Dendritic cell treated with granulocyte-macrophage colony-stimulating factor and Interleukin-4, amounts not matched to agents 40 ng/mL and 50 ng/mL, for 4 days (primary cell): Measurements from ENCODE around the gene SELENOK.

Experiments
- H3K27ac Mint-ChIP-seq: one replicate; pipeline ENCODE4 v1.8.0; 2022; ENCODE audit warnings: mild to moderate bottlenecking, mixed read lengths
- H3K27me3 Mint-ChIP-seq: one replicate; pipeline ENCODE4 v1.8.0; 2022; ENCODE audit warnings: mild to moderate bottlenecking, mixed read lengths
- H3K36me3 Mint-ChIP-seq: one replicate; pipeline ENCODE4 v1.8.0; 2022; ENCODE audit warnings: low read depth, mixed read lengths
- H3K4me1 Mint-ChIP-seq: one replicate; pipeline ENCODE4 v1.8.0; 2022; ENCODE audit warnings: low read depth, mixed read lengths
- H3K4me3 Mint-ChIP-seq: one replicate; pipeline ENCODE4 v1.8.0; 2022; ENCODE audit warnings: mild to moderate bottlenecking, moderate library complexity, mixed read lengths
- H3K9me3 Mint-ChIP-seq: one replicate; pipeline ENCODE4 v1.8.0; 2022; ENCODE audit warnings: mixed read lengths
- intact Hi-C: fragments of 100-400 bp; cut with micrococcal nuclease; formaldehyde crosslinking; loops from one replicate; pipeline ENCODE4 v1.15.0; 2022

The SELENOK gene

DNA sequence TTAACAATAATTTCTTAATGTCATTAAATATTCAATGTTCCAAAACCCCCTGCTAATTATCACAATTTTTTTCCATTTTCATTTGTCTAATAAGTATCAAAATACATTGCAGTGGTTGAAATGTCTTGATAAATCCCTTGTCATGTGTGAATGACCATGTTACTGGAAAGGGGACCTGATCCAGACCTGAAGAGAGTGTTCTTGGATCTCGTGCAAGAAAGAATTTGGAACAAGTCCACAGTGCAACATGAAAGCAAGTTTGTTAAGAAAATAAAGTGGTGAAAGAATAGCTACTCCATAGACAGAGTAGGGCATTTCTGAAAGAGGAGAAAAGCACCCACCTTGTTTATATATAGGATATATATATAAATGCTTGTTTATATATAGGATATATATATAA lies 10.4 kb upstream of the SELENOK start:
- H3K4me1 Mint-ChIP-seq: no peaks in the 10 kb centered on the region
- H3K4me3 Mint-ChIP-seq: no peak overlapping the region
- no peak overlapping the region for H3K27ac Mint-ChIP-seq
- intact Hi-C loops: no loop called here
- H3K27me3 Mint-ChIP-seq: peaks cover 52% of the 10 kb centered on the region
- no peaks in the 10 kb centered on the region for H3K36me3 Mint-ChIP-seq
- peaks cover 11% of the 10 kb centered on the region for H3K9me3 Mint-ChIP-seq

DNA sequence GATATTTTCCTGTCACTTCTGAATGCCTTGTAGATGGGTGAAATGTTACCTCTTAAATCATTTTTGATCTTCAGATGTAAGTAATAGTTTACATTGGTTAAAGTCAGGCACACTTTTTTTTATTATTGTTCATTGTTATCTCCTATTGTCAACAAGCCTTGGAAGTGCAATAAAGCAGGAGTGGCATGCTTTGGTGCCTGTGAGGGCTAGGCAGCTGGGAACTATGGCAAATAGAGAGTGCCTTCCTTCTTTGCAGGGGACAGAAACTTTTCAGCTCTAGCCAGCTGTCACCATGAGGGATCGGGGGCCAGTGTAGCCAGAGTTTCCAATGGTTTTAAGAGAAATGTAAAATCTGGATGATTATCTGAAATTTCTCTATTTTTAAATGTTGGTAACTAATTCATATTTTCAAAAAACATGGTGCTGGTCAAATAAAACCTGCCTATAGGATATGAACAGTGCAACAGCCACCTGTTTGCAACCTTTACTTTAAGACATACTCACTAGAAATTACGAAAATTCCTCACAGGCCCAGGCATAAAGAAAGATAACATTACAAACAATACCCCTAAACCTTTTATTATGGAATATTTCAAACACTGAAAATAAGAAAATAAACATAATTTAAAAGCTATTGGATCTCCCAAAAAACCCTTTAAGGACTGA lies 9.1 kb upstream of the SELENOK start:
- no peaks in the 10 kb centered on the region for H3K4me1 Mint-ChIP-seq
- no peak overlapping the region for H3K4me3 Mint-ChIP-seq
- peaks cover 50% of the 10 kb centered on the region for H3K27me3 Mint-ChIP-seq
- H3K9me3 Mint-ChIP-seq: peaks cover 2% of the 10 kb centered on the region
- no peaks in the 10 kb centered on the region for H3K36me3 Mint-ChIP-seq
- no peak overlapping the region for H3K27ac Mint-ChIP-seq
- intact Hi-C loops: no loop called here

DNA sequence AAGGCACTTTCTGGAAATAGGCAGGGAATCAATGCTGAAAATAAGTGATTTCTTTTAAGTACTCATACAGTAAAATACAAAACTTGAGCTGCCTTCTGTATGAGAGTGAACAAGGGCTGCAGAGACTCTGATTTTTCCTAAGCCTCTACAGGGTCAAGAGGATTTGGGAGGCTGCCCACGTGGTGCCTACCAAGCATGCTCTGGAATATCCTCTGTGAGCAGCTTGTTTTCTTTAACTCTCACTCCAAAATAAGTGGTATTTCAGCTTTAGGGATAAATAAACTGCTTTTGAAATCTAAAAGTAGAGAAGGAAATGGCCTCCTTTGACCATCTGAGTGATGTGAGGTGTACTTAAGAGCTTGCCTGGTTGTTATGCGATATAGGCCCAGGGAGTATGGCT lies 8.1 kb upstream of the SELENOK start:
- Mint-ChIP-seq H3K27ac (no peak overlapping the region), H3K27me3 (peaks cover 54% of the 10 kb centered on the region)

DNA sequence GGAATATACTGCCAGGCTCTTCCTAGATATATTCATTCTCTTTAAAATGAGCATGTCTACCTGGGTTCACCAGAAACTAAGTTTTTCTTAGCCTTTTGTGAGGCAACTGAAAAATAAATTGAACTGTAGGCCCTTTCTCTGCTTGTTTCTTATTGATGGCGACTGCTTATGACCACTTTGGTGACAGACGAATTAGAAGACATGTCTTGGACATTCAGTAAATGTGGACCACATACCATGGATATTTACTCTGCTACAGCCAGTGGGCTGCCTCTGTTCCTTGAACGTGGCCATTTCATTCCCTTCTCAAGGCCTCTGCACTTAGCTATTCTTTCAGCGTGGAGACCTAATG lies 603 bp upstream of the SELENOK start:
- Mint-ChIP-seq H3K36me3 (peaks cover 33% of the 10 kb centered on the region), H3K9me3 (peaks cover 8% of the 10 kb centered on the region), H3K27me3 (peaks cover 33% of the 10 kb centered on the region), H3K27ac (peak overlapping the region; percentile 94), H3K4me3 (peak overlapping the region; percentile 82), H3K4me1 (peaks cover 35% of the 10 kb centered on the region)
- intact Hi-C loops: loop anchor here (5.0 to 10.0 kb wide), 2 partner anchors 145 to 547 kb away; partner anchors contain the start of gene DCP1A

More for the DNA sequence above, 8.1 kb upstream of the SELENOK start:
- intact Hi-C loops: loop anchor here (10.0 kb wide), 1 partner anchor 555 kb away; the partner anchor contains the start of gene DCP1A
- Mint-ChIP-seq H3K36me3 (no peaks in the 10 kb centered on the region), H3K4me3 (no peak overlapping the region), H3K9me3 (no peaks in the 10 kb centered on the region), H3K4me1 (no peaks in the 10 kb centered on the region)

DNA sequence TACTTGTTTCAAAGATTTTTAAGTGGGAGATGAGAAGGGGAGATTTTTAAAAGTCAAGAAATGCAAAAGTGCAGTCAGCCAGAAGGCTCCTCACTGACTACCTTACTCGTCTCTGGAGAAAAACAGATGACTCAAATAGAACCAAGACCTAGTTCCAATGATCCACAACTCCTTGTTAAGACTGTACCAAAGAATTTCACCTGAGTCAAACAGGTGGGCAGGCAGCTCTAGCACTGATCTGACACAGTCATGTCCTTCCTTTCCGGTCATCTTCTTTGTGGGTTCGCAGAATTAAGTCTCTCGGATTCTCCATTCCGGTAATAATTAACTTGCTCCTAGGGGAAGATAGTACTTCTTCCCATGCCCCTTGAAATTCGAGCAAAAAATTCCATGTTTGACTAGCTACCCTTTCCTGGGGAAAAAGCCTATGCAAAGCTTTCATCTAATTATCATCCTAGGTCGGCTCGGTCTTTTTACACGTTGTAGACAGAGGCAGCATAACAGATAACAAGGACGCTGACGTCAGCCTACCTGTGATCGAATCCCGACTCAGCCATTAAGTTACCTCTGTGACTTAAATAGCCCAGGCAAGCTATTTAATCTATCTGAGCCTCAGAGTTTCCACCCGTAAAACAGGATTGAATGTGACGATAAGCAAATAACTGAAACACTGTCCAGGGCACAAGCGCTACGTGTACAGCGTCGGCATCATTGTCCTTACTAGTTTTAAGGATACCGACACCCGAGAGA lies 758 bp downstream of the SELENOK start:
- peak overlapping the region; percentile 94 for H3K27ac Mint-ChIP-seq
- H3K27me3 Mint-ChIP-seq: peaks cover 25% of the 10 kb centered on the region
- H3K4me1 Mint-ChIP-seq: peaks cover 41% of the 10 kb centered on the region
- H3K36me3 Mint-ChIP-seq: peaks cover 46% of the 10 kb centered on the region
- H3K4me3 Mint-ChIP-seq: peak overlapping the region; percentile 82
- intact Hi-C loops: loop anchor here (1.0 to 10.0 kb wide), 3 partner anchors 9 to 546 kb away; partner anchors contain the start of genes ACTR8 and DCP1A
- peaks cover 8% of the 10 kb centered on the region for H3K9me3 Mint-ChIP-seq

DNA sequence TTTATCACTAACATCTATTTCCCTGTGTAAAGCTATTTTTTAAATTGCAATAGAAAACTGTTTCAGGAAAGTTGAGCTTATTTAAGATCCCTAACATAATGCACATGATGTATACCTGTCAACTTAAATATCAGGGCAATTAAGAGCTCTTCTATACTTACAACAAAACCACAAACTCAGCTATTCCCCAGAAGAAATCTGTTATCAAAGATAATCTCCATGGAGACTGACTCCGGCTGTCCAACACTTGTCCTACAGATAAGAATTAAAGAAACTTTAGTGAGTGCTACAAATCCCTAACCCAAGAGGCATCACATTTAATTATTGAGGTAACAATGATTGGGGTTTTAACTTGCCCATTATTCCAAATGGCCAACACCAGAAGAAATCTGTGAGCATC lies 3.4 kb downstream of the SELENOK start:
- H3K36me3 Mint-ChIP-seq: peaks cover 68% of the 10 kb centered on the region
- peaks cover 4% of the 10 kb centered on the region for H3K27me3 Mint-ChIP-seq
- peaks cover 41% of the 10 kb centered on the region for H3K4me1 Mint-ChIP-seq
- H3K27ac Mint-ChIP-seq: no peak overlapping the region
- intact Hi-C loops: no loop called here
- peaks cover 7% of the 10 kb centered on the region for H3K9me3 Mint-ChIP-seq
- no peak overlapping the region for H3K4me3 Mint-ChIP-seq

DNA sequence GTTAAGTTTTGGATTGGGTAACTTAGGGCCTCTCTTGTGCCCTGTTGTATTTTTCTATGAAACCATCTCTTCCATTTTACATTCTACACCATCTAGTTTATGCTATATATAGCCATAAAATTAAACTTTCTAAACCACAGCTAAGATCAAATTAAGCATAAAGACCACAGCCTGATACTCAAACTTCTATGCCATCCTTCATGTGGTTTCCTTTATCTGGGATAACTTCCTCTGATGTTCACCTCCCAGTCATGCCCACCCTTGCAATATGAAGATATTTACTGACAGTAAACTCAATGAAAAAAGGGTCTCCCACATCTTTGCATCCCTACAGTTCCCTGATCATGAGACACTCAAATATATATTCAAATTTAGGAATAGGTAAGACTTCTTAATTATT lies 4.2 kb downstream of the SELENOK start:
- Mint-ChIP-seq H3K4me1 (peaks cover 43% of the 10 kb centered on the region), H3K9me3 (no peaks in the 10 kb centered on the region), H3K27ac (no peak overlapping the region), H3K27me3 (no peaks in the 10 kb centered on the region), H3K36me3 (peaks cover 66% of the 10 kb centered on the region), H3K4me3 (no peak overlapping the region)
- intact Hi-C loops: no loop called here

DNA sequence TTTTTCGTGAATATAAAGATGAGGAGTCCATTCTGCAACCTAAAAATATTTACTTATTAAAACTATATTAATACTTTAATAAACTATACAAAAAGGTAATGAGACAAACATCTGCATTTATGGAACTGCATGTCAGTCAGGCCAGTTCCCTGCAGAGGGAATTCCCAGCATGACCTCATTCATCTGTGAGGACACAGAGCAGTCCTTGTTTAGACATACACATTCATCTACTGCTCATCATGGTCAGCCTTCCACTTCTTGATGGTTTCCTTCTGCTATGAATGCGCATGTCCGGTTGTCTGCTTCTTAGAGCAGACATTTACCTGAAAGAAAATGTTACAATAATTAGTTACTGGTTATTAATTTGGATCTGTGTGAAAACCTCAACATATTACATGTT lies 6.4 kb downstream of the SELENOK start:
- Mint-ChIP-seq H3K27me3 (no peaks in the 10 kb centered on the region), H3K27ac (no peak overlapping the region), H3K4me1 (peaks cover 42% of the 10 kb centered on the region), H3K4me3 (no peak overlapping the region), H3K36me3 (peaks cover 68% of the 10 kb centered on the region), H3K9me3 (no peaks in the 10 kb centered on the region)
- intact Hi-C loops: no loop called here

DNA sequence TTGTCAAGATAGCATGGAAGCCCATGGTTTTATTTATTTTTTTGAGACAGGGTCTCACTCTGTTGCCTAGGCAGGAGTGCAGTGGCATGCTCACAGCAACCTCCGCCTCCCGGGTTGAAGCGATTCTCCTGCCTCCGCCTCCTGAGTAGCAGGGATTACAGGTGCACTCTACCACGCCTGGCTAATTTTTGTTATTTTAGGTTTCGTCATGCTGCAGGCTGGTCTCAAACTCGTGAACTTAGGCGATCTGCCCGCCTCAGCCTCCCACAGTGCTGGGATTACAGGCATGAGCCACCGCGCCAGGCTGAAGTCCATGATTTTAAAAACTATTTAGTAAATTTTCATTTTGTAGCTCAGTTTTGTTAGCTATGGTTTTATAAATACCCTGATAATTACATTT lies 7.0 kb downstream of the SELENOK start:
- Mint-ChIP-seq H3K4me1 (peaks cover 36% of the 10 kb centered on the region), H3K9me3 (no peaks in the 10 kb centered on the region), H3K4me3 (no peak overlapping the region), H3K36me3 (peaks cover 73% of the 10 kb centered on the region), H3K27me3 (no peaks in the 10 kb centered on the region), H3K27ac (no peak overlapping the region)
- intact Hi-C loops: no loop called here

DNA sequence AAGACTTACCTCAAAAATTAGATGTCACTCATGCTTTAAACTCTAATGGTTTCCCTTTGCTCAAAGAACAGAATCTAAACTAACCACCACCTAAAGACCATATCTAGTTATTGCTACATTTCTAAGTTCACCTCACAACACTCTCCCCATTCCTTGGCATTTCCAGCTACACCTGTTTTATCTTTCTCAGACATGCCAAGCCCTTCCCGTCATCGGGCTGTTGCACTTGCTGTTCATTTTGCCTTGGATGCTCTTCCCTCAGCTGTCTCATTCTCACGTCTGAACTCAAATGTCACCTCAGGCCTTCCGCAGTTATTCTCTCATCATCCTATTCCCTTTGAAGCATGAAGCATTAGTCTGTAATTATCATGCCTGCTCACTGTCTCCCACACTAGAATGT lies 8.7 kb downstream of the SELENOK start:
- peaks cover 30% of the 10 kb centered on the region for H3K4me1 Mint-ChIP-seq
- H3K36me3 Mint-ChIP-seq: peaks cover 72% of the 10 kb centered on the region
- no peaks in the 10 kb centered on the region for H3K9me3 Mint-ChIP-seq
- no peaks in the 10 kb centered on the region for H3K27me3 Mint-ChIP-seq
- no peak overlapping the region for H3K27ac Mint-ChIP-seq
- intact Hi-C loops: no loop called here
- no peak overlapping the region for H3K4me3 Mint-ChIP-seq

DNA sequence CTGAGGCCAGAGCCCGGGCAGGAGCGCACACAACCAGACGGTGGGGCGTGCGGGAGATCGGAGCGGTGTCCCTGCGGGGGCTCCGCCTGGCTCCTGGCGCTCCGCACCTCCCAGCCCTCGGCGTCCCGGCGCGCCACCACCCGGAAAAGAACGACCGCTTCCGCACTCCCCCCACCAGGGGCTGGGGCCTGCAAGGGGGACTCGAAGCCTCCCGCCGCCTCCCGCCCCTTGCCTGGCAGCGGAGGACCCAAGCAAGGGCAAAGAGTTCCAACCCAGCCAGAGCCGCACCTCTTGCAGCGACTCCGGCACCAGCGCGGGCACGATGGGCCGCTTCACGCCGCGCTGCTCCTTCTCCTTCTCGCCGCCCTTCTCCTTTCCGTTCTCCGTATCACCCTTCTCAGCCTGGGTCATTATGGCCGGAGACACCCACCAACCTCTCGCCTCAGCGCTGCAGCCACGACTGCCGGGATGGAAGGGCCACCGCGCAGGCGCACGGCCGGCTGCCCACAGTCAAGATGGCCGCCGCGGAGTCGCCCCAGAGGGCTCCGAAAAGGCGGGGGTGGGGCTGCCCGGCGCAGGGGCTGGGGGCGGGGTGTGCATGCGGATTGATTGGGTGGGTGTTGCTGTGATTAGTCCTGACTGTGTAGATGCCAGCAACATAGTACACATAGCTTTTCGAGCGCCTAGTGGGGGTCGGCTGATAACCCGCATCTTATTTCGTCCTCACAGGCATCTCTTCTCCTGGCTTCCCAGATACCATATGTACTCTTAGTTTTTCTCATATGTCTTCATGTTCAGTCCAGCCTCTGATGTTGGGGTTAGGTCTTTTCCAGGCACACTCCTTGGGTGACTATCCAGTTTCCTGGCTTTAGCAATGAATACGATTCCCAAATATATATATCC lies 9.7 kb downstream of the SELENOK start, which contains the start of gene ACTR8:
ACTR8 (minus strand) TSS at position 462 of the 903 bp plus-strand sequence; CDS start at position 411, 51 bp downstream.
- intact Hi-C loops: loop anchor here (1.0 kb wide), 1 partner anchor 9 kb away; the partner anchor contains the start of gene SELENOK
- Mint-ChIP-seq H3K27me3 (no peaks in the 10 kb centered on the region), H3K9me3 (no peaks in the 10 kb centered on the region), H3K4me1 (peaks cover 22% of the 10 kb centered on the region), H3K4me3 (peak within 1 kb of the TSS; percentile 94), H3K36me3 (peaks cover 72% of the 10 kb centered on the region), H3K27ac (peak within 1 kb of the TSS; percentile 94)

DNA sequence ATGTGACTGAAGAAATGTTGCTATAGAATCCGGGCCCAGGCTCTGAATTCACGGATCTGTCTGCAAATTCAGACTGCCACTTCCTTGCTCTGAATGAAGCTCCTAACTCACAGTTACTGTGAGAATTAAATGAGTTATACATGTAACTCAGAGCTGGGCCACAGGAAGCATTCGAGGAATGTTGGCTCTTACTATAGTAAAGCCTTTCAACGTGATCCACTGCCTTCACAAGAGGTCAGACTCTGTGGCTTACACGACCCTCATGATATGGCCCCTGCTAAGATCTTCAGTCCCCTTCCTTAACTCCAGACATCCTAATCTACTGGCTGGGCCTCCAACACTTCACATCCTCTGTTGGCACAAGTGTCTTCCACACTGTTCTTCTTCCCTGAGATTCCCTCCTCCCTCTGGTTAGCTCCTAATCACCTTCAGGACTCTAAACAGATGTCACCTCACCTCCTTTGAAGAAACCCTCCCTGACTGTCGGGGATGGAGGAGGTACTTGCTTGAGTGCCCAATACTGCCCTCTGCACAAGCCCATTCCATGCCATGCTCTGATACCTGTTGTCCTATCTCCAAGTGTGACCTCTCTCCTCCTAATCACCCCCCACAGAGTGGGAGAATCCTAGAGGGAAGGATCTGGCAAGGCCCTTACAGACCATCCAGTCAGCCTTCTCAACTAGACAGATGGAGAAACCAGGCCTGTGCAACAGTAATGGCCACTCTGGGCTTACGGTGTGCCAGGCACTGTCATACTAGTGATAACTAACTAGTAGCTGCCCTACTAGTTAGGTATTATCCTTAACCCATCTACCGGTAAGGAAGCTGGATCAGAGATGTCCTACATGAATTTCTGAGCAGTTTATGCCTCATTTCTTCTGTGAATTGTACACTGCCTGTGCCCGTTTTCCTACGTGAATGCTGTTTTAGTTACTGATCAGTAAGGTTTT lies 11.0 kb downstream of the SELENOK start:
- Mint-ChIP-seq H3K4me3 (peak overlapping the region; percentile 94), H3K27ac (peak overlapping the region; percentile 94), H3K27me3 (no peaks in the 10 kb centered on the region), H3K4me1 (peaks cover 19% of the 10 kb centered on the region), H3K36me3 (peaks cover 73% of the 10 kb centered on the region), H3K9me3 (no peaks in the 10 kb centered on the region)
- intact Hi-C loops: no loop called here
